GM12875 (cell line): ENCODE measurements around the gene NETO2.

ENCODE experiments used
- H3K4me3 ChIP-seq: one replicate; pipeline ENCODE4 v1.5.1; 2011; ENCODE audit warnings: low read depth, low read length, control low read depth
- TF ChIP-seq, protein P1 (sequence below): IDR thresholded peaks from 2 replicates; pipeline ENCODE4 v1.5.1; 2011; ENCODE audit warnings: low read depth, mild to moderate bottlenecking, control low read depth, inconsistent platforms, low read length, moderate library complexity, borderline replicate concordance; ENCODE audit not compliant: insufficient read depth

The NETO2 gene

DNA sequence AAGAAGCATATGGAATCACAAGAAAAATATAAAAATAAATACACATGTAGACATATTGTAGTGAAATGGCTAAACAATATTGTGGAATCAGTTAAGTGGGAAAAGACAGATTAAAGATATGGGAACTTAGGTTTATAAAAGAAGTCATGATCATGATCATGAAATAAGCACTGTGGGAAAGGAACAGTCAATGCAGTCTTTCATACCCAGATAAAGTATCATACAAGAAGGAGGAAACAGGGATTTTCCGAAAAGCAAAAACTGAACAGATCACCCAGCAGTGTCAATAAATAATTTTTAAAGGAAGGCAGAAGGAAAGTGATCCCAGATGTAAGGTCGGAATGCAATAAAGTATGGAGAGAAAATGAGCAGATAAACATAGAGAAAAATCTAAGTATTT is 71.6 kb downstream of the NETO2 start:
- TF ChIP-seq, protein P1, sequence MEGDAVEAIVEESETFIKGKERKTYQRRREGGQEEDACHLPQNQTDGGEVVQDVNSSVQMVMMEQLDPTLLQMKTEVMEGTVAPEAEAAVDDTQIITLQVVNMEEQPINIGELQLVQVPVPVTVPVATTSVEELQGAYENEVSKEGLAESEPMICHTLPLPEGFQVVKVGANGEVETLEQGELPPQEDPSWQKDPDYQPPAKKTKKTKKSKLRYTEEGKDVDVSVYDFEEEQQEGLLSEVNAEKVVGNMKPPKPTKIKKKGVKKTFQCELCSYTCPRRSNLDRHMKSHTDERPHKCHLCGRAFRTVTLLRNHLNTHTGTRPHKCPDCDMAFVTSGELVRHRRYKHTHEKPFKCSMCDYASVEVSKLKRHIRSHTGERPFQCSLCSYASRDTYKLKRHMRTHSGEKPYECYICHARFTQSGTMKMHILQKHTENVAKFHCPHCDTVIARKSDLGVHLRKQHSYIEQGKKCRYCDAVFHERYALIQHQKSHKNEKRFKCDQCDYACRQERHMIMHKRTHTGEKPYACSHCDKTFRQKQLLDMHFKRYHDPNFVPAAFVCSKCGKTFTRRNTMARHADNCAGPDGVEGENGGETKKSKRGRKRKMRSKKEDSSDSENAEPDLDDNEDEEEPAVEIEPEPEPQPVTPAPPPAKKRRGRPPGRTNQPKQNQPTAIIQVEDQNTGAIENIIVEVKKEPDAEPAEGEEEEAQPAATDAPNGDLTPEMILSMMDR: no peak
- H3K4me3 ChIP-seq: no peak overlapping the region

DNA sequence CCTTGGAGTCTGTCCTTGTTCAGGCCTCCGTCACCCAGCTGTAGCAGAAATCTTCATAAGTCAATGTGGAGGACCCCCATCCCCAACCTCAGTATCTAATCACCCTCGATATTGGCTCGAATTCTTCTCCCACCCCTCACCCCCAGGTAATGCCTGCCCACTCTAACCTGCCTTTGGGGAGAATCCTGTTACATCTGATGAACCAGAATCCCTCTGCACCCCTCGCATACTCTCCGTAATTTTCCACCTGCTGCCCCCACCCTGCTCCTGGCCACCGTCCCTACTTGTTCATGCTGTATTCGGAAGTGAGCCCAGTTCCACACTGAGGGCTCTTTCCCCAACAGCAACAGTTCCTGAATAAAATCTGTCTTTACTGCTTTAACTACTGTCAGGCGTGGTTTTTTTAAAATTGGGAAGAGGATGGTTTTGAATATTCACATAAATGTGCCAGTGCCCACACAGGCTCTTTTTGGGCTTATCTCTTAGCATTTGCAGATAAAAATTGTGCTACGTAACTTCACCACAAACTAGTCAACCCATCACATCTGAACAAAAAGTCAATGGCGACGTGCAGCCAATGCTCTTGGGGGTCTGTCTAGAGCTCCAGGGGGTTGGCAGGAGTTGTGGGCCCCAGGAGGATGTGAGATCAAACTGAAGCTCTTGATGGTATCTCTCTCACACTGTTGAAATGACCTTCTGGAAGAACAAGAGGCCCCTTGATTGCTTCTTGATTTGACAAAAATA is 73.7 kb downstream of the NETO2 start:
- TF ChIP-seq, protein P1: no peak
- no peak overlapping the region for H3K4me3 ChIP-seq

DNA sequence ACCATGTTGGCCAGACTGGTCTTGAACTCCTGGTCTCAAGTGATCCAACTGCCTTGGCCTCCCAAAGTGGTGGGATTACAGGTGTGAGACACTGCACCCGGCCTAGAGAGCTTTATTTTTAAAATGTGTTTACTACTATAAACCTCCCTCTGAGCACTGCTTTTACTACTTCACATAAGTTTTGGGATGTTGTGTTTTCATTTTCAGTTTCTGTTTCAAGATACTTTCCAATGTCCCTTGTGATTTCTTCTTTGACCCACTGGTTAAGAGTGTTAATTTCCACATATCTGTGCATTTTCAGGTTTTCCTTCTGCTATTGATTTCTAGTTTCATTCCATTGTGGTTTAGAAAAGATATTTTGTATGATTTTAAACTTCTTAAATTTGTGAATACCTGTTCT is 74.4 kb downstream of the NETO2 start:
- TF ChIP-seq, protein P1: no peak
- no peak overlapping the region for H3K4me3 ChIP-seq

DNA sequence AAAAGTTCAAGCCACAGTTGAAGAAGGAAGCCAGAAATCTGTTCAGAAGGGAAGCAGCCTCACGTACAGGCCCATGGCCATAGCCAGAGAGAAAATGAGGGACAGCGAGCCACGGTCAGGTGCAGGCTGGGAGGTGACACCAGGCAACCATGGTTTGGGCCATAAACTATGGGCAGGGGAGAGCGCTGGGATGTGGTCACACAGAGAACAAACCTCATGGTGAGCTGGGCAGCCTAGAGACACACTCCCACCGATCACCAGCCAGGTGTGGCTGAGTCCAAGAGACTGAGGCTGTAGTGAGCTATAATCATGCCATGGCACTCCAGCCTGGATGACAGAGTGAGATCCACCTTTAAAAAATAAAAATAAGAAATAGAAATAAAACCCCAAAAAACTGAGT is 76.5 kb downstream of the NETO2 start:
- no peak overlapping the region for H3K4me3 ChIP-seq

DNA sequence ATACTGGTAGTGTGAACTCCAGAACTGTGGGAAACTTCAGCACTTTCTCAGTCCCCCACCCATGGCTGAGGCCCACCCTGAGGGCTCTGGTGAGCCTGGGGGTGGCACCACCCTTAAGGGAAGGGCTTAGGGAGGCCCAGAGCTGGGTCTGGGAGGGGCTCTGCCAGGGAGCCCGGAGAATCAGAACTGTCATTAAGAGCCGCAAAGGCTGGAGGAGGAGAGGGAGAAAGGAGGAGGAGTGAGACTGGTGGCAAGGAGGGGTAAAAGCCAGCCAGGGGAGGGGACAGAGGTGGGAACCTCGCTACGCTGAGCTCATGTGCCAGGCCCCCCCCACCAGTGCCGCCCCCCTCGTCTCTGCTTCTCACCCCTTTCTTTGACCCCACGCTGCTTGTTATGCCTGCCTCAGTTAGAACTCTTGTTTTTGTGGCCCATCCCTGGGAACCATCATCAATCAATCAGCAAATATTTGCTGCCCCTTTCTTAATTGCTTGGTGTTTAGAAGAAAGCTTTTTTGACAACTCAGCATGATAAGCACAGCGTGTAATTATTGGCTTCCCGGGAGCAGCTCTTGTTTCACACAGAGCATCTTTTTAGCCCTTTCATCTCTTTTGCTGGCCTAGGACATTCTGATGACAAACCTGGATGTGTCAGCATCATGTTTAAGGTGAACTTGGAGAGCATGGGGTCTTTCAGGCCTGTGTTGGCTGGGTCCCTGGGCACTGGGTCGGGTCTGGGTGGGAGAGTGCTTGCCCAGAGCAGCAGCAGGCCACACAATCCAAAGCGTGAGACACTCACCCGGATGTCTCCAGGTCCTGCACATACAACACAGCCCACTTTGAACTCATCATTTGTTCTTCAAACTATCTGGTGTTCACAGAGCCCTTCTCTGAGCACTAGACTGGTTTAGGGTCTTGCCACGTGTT is 77.7 kb downstream of the NETO2 start:
- TF ChIP-seq, protein P1: no peak
- H3K4me3 ChIP-seq: no peak overlapping the region

More for the DNA sequence above, 76.5 kb downstream of the NETO2 start:
- TF ChIP-seq, protein P1: no peak

DNA sequence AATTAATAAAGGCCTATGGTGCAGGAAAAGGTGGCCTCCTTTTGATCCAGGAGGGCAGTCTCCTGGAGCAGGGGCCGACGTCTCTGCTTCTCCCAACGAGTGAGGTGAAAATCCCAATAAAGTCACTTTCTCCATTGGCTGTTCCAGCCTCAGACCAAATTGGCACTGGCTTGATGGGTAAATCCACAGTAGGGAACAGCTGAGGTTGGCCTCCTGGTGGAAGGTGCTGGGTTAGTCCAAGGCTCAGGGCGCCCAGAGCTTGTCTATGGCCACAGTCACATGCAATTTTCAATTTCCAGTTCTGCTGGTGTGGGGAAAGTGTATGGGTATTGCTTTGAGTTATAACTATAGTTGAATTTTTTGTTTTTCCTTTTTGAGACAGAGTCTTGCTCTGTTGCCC is 79.0 kb downstream of the NETO2 start:
- TF ChIP-seq, protein P1: no peak
- H3K4me3 ChIP-seq: no peak overlapping the region
